Stimulated activated CD4-positive, alpha-beta T cell treated with anti-CD3 and anti-CD28 coated beads, Interleukin-4, amount 100 ng/mL, for 48 hours (primary cell): ENCODE measurements around the gene PRKAG2.
"Not testable (repeated sequence)": the region's sequence is repeated elsewhere in the genome, so short reads cannot be mapped to it uniquely, and the experiment has no call there.

ENCODE experiments used
- DNase-seq, 2 donors: peaks; one replicate each; pipeline ENCODE4 v3.0.0-alpha.2; 2020; ENCODE audit warnings: low read depth in 2 of 2

The PRKAG2 gene

DNA sequence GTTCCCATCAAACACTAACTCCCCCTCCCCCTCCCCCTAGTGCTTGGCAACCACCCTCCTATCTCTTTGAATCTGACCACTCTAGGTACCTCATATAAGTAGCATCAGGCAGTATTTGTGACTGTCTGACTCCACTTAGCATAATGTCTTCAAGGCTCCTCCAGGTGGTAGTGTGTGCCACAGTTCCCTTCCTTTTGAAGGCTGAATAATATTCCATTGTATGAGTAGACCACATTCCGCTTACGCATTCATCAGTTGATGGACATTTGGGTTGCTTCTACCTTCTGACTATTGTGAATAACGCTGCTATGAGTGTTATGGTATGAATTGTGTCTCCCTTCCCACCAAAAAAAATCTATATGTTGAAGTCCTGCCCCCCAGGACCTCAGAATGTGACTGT, 89.6 kb downstream of the PRKAG2 start:
- no peak for DNase-seq

DNA sequence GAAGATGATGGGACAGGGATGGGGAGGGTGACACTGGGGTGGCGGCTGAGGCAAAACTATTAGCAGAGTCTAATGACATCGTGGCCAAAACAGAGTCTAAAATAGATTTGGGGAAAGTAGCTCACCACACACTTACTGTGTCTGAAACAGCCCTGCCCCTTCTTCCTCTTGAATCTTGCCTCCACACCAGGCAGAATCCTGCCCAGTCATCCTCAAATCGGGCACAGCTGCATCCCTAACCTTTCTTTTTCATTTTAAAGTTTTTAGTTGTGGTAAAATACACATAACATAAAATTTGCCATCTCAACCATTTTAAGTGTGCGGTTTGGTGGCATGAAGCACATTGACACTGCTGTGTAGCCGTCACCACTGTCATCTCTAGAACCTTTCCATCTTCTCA, 90.0 kb downstream of the PRKAG2 start:
- DNase-seq: no peak

DNA sequence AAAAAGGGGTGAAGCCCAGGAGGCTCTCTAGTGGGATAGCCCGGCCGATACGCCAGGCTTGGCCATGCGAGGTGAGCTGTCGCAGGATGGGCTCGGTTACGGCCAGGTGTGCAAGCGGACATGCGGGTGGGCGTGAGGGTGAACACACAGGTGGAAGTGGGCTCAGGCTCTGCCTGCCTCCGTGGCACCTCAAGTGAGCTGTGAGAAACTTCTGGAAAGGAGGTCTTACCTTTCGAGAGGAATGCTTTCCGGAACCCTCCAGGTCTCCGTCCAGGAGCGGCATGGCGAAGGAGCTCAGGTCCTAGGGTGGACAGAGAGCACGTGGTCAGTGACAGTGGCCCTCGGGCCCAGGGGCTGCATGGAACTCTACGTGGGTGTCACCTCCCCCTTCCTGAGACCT, 90.7 kb downstream of the PRKAG2 start:
- DNase-seq: no peak

GRCh38 chr7:151785681-151785965, 91.3 kb downstream of the PRKAG2 start:
- DNase-seq: no peak

- no peak for DNase-seq
Measured at GRCh38 chr7:151784853-151785680, 91.8 kb downstream of the PRKAG2 start.

GRCh38 chr7:151783958-151784575, 92.8 kb downstream of the PRKAG2 start:
- no peak for DNase-seq

GRCh38 chr7:151782598-151783448, 94.1 kb downstream of the PRKAG2 start:
- peak; percentile 63 to 69 for DNase-seq

DNA sequence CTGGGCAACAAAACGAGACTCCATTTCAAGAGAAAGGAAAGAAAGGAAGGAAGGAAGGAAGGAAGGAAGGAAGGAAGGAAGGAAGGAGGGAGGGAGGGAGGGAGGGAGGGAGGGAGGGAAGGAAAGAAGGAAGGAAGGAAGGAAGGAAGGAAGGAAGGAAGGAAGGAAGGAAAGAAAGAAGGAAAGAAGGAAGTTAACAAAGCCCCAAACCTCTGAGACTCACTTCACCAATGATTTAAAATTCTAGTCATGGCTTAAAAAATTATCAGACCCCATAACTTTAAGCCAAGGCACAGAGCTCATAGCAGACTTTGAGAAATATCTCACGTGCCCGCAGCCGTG, 94.7 kb downstream of the PRKAG2 start:
- not testable (repeated sequence) for DNase-seq

GRCh38 chr7:151781161-151781845, 95.6 kb downstream of the PRKAG2 start:
- DNase-seq: no peak

DNA sequence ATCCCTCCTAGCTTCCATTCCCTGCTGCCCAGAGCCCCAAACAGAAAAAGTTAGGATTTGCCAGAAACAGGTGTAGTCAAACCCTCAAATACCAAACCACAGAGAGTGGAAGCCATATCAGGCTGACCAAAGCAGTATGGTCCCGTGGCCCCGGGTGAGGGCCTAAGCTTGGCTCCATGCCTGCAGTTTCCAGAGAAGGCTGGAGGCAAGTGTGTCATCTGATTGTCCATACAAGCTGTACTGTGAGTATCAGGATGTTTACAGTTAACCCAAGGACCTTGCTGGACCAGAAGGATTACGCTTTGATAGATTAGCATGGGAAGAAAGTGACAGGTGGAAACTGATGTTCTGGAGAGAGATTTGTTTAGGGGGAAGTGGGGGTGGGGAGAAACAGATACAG, 96.3 kb downstream of the PRKAG2 start:
- DNase-seq: no peak

DNA sequence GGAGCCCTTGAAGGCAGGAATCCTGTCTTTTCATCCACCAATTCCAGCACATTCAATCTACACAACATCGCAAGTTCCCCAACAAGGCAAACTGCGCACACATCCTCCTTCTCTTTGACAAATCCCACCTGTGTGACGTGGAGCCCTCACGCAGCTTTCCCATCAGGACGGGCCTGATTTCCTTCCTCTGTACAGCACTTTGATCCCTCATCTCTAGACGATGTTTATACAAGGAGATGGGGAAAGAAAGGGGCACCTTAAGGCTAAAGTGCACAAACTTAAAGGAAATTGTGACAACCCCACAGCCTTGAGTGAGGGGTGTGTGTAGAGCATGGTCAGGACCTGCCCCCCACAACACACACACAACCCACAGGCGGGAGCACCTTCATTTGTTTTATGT, 97.2 kb downstream of the PRKAG2 start:
- DNase-seq: no peak

DNA sequence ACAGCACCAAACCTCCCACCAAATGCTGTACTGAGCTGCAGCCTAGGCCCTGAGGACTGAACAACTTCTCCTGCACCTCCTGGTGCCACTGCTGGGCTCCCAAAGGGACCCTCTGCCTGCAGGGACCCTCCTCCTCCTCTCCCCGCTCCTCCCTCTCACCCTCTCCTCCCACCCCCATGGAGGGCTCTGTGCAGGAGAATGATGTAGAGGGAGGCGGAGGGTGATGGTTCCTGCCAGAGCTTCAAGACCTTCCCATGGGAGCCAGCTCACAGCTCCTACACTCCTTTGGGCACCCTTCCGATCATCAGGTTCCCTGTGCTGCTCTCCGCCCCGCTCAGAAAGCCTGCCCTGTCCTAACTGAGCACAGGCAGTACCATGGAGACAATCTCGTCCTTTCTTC, 97.7 kb downstream of the PRKAG2 start:
- DNase-seq: no peak

- DNase-seq: no peak
Measured at GRCh38 chr7:151777908-151778670, 98.8 kb downstream of the PRKAG2 start.

DNA sequence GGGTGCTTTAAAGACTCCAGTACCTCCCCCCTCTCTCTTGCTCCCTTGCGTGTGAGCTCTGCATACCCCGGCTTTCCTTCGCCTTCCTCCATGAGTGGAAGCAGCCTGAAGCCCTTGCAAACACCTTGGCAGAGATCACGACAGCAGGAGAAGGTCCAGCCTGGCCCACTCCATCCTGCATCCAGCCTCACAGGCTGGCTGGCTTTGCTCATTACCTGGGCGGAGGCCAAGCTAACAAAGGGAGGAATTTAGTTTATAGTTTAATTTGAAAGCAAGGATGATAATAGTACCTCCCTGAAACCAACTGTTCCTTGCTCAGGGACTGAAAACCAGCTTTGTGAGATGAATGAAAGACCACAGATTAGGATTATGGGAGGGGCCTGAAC, 99.4 kb downstream of the PRKAG2 start:
- no peak for DNase-seq

GRCh38 chr7:151776876-151777494, 99.9 kb downstream of the PRKAG2 start:
- DNase-seq: no peak

- DNase-seq: no peak
Measured at GRCh38 chr7:151776446-151776845, 100.5 kb downstream of the PRKAG2 start.

GRCh38 chr7:151775547-151776443, 101.1 kb downstream of the PRKAG2 start:
- no peak for DNase-seq

DNA sequence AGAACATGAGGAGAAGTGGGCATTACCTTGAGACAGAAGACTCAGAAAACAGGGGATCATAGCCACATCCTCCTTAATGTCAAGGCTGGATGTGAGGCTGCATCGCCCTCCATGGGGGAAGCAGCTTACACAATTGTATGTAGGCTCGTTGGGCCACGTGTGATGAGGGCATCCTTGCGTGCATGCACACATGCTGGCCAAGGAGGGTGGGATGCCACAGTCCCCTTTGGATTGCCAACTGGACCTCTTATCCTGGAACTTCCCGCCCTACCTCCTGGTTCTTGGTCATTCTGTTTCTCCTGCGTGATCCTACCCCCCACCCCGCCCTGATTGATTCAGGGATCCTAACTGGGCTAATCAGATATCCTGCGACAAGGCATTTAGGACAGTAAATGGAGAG, 102.0 kb downstream of the PRKAG2 start:
- DNase-seq: no peak

DNA sequence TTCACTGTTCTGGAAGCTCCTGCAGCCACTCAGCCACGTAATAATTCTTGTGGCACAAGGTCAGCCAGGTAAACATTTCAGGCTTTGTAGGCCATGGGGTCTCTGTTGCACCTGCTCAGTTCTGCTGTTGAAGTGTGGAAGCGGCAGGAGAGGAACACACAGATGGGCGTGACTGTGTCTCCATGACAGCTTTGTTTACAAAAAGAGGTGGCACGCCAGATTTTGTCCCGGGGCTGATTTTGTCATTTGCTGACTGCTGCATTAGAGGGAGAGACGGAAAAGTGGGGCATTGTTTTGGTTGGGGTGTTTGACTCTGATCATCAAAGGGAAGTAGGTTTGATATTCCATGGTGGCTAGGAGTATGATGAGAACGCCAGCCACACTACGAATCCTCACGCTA, 103.1 kb downstream of the PRKAG2 start:
- DNase-seq: no peak

GRCh38 chr7:151770232-151770631, 106.7 kb downstream of the PRKAG2 start:
- no peak for DNase-seq
